HG02642 (cell line): ENCODE results near the gene UQCRH.
"Not testable (repeated sequence)": the region's sequence is repeated elsewhere in the genome, so short reads cannot be mapped to it uniquely, and the experiment has no call there.

ENCODE experiments used
- ATAC-seq: cut with Tn5 transposase; IDR thresholded peaks from one replicate; pipeline ENCODE4 v1.9.1; 2021; ENCODE audit warnings: mild to moderate bottlenecking; ENCODE audit not compliant: unreplicated experiment, poor library complexity

UQCRH gene

DNA sequence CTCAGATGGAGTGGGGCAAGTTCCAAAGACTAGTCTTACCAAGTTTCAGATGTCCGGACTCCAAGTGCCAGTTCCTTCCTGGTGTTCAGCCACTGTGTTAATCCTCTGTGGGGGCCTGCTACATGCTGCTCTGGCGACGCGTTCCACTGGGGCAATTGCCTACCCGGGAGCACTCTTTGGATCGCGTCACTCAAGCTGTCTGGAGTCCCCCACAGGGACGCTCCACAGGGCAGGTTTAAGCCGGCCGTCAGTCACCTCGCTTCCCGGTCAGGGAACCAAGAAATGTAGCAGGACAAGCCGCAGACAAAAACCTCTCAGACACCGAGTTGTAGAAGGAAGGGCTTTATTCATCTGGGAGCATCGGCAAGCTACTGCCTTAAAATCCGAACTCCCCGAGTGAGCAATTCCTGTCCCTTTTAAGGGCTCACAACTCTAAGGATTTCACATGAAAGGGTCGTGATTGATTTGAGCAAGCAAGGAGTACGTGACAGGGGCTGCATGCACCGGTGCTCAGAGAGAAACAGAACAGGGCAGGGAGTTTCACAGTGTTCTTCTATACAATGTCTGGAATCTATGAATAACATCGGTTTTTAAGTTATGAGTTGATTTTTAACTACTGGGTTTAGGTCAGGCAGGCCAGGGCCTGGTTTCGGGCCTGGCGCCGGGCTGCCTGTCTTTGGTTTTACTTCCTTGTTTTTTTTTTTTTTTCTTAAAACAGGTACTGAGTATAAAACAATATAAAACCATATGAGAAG lies 28.5 kb downstream of the UQCRH start:
- ATAC-seq = peak; percentile 49

DNA sequence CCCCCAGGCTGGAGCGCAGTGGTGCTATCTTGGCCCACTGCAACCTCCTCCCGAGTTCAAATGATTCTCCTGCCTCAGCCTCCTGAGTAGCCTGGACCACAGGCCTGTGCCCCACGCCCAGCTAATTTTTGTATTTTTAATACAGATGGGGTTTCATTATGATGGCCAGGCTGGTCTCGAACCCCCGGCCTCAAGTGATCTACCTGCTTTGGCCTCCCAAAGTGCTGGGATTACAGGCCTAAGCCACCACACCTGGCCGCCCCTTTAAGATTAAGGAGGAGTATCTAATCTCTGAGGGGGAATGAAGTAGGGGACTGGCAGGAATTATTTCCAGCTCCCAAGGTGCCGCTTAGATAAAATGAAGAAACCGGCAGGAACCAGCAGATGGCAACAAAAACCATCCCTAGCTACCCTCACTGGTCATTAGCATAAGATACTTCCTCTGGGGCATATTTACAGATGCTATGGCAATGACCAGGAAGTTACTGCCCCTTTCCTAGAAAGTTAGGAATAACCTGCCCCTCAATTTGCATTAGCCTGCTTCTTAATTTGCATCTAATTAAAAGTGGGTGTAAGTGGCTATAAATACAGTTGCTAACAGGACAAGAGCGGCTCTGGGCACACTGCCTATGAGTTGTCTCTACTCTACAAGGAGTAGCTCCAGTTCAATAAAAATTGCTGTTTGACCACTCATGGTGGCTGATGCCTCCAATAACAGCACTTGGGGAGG lies 30.0 kb downstream of the UQCRH start:
- peak; percentile 46 for ATAC-seq

DNA sequence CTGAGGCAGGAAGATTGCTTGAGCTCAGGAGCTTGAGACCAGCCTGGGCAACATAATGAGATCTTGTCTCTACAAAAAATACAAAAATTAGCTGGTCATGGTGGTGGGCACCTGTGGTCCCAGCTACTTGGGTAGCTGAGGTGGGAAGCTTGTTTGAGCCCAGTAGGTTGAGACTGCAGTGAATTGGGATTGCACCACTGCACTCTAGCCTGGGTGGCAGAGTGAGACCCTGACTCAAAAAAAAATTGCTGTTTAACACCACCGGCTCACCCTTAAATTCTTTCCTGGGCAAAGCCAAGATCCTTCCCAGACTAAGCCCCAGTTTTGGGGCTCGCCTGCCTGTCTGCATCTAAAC lies 30.5 kb downstream of the UQCRH start:
- ATAC-seq = peak; percentile 2

DNA sequence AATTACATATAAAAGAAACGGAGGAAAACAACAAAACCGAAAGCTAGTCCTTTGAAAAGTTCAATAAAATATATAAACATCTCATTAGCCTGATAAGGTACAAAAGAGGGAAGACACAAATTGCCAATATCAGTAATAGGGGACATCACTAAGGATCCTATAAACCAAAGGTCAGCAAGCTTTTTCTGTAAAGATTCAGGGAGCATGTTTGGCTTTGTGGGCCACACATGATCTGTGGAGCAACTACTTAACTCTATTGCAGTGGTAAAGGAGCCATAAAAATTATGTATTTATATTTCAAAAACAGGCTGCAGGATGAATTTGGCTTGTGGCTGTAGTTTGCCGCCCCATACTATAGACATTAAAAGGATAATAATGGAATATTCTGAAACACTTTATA lies 31.6 kb downstream of the UQCRH start:
- no peak for ATAC-seq

DNA sequence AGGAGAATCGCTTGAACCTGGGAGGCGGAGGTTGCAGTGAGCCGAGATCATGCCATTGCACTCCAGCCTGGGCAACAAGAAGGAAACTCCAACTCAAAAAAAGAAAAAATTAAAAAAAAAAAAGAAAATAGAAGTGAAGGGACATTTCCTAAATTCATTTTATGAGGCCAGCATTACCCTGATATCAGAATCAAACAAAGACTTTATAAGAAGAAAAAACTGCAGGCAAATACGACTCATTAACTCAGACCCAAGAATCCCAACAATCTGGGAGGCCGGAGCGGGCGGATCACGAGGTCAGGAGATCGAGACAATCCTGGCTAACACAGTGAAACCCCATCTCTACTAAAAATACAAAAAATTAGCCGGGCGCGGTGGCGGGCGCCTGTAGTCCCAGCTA lies 33.9 kb downstream of the UQCRH start:
- not testable (repeated sequence) for ATAC-seq

DNA sequence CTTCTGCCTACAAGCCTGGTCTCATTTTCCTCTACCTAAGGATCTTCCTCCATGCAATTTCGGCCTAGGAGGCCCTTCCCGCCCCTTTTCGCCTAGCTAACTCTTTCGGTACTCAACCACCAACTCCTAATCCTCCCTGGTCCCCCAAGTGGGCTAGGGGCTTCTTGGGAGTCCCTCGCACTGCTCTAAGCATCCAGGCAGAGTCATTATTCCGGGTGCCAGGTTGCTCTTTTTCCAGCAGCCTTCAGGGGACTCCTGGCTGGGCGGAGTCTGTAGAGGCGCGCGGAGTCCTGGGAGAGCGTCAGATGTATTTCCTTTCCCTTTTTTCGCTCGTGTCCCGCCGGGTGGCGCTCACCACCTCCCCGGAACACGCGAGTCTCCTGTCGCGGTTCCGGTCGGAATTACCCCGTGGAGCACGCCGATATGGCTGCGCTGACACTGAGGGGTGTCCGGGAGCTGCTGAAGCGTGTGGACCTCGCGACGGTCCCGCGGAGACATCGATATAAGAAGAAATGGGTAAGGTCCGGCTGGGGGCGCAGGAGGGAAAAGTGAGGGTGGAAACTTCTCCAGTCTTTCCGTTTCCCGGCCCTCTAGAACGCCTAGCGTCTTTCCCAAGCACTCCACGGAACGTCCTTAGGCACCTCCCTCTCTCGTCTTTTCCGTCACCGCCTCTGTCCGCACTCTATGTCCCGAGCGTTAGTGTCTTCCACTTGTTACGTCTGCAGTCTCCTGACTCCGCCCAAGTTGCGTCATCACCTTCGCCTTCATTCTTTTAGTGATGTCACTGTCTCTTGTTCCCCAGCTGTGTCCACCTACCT lies 37.1 kb downstream of the UQCRH start, which contains the start of gene NSUN4:
Gene NSUN4 (plus strand): TSS at position 404 of the 818 bp plus-strand sequence. CDS start 20 bp downstream, at position 424.
- ATAC-seq = peak; percentile 86

DNA sequence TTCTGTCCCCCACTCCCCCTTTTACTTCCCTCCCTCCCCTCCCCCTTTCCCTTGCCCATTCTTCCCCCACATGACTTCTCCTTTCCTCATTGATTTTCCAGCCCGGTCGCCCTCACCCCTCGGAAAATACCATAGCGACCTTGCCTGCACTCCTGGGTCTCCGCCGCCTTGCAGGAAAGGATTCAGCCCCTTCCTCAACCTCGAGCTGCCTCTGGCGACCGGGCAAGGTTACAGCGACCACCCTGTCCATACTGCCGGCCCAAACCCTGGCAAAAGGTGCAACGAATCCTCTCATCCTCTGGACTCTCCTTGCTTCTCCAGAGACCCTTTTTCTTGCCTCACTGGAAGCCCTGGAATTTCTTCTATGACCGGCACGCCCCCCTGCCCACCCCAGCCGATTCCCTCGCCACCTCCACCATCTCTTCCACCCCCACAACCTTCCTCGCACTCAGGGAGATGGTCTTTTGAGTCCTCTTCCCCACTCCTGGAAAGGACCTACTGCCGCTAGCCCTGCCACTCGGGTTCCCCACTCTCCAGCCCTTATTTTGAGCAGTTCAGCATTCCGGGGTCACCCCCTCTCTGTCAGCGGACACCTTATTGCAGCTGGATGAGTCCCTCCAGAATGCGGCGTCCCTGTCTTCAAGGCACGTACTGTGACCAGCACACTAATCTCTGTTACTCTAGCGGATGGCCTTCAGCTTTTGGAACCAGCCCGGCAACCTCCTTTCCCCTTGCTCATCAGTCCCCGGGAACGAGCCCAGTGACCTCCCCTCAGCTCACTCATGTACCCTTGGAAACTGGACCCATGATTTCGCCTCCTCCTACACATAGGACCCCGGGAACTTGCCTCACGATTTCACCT lies 38.0 kb downstream of the UQCRH start:
- ATAC-seq = no peak

DNA sequence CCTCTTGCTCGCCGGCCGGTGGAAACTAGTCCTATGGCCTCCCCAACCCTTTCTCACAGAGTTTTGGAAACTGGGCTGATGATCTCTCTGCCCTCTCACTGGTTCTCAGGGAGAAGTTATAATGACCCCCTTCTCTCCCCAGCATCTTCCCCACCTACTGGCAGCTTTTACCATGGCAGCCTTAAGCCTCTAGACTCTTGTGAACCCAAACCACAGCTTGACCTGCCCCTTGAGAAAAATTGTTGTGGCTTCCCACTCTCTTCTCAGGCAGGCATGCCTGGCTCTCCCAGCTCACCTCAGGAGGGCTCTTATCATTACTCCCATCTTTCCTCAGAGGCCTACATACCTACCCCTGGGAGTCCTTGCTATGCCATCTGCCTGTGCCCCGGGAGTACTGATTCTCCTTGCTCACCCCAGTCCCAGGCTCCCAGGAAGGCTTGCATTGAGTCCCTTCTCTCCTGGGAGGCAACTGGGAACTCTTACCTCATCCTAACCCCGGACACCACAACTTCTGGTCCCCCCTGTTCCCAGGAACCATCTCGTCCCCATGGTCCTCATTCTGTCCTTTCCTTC lies 38.7 kb downstream of the UQCRH start:
- no peak for ATAC-seq

DNA sequence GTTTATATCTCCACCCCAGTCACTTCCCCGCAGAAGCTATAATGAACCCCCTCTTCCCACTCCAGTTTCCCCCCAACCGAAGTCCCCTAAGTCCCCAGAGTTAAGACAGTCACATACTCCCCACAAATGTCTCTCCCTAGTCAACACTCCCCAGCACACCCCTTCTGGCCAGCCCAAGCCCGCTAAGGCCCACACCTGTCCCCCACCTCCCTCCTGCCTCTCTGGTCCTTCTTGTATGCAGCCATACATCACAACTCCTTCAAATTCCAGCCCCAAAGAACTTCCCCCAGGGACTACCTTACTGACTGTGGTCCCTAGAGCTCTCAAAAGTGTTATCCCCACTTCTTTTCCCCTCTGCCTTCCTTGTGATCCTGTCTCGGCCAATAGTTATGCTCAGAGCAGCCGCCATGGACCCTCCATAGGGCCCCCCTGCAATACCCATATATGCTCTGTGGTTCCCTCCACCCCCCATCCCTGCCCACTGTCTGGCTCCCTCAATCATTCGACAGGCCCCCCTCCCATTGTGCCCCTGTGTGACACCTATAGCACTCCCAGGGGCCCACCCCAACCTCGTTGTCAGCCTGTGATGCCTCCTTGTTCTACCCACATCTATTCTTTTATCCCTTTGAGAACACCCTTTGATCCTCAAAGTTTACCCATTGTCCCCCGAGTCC lies 39.3 kb downstream of the UQCRH start:
- ATAC-seq = no peak

DNA sequence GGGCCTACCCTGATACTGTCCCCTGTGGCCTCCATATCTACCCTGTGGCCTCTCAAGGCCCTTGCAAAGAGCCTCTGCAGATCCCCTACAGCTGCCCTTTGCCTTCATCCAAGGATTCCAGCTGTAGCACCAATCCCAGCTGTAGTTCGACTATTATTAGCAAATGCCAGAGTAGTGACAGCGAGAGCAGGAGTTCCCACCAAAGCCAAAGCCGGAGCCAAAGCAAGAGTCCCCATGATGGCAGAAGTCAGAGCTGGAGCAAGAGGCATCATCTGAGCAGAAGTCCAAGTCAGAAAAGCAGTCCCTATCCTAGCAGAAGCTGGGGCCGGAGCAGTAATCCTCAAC lies 39.8 kb downstream of the UQCRH start:
- no peak for ATAC-seq

DNA sequence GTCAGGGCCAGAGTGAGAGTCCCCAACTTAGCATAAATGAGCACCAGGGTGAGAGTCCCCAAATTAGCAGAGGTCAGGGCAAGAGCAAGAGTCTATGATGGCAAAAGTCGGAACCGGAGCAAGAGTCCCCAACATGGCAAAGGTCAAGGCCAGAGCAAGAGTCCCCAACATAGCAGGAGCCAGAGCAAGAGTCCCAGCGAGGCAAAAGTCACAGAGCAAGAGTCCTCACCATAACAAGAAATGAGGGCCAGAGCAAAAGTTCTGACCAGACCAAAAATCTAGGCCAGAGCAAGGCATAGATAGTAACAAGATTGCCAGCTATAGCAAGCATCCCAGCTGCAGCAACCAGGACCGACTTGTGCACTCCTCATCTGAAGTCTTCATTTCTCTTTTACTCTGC lies 40.2 kb downstream of the UQCRH start:
- no peak for ATAC-seq

DNA sequence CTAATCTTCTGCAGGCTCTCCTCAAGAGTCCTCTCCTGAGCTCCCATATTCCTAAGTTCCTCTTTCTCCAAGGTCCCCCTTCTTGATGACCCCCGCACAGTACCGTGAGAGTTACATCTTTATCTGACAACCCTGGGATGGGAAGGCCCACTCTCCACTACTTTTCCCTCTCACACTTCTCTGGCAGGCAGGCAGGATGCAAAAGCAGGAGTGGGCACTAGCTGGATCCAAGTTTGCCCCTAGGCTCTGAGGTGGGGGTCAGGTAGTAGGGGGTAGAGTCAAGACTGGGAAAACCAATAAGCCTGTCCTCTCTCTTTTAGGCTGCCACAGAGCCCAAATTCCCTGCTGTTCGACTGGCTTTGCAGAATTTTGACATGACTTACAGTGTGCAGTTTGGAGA lies 41.0 kb downstream of the UQCRH start:
- no peak for ATAC-seq

DNA sequence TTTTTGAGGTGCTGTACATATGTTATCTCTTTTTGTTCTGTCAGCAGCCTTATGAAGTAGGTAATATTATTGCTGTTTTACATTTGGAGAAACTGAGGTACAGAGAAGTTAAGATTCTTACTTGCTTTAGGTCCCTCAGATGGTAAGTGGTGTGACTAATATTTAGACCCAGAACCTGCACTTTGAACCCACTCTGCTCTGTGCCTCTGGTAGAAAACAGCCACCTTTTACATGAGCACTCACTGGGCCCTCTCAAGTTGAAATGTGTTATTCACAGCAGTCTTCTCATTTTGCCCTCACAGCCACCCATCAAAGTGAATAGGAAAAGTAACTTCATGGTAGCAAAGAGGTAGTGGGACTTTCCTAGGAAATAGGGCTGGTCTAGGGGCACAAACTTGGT lies 41.8 kb downstream of the UQCRH start:
- no peak for ATAC-seq

DNA sequence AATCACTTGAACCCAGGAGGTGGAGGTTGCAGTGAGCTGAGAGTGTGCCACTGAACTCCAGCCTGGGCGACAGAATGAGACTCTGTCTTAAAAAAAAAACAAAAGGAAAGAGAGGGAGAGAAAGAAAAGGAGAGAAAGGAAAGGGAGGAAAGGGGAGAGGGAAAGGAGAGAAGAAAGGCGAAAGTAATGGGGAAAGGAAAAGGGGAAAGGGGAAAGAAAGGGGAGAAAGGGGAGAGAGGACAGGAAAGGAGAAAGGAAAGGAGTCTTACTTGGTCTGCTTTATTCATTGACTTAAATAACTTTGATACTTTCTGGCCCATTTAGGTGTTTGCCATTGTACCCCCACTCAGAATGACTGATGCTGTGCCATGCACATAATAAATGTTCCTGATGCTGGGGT lies 48.9 kb downstream of the UQCRH start:
- ATAC-seq = no peak

DNA sequence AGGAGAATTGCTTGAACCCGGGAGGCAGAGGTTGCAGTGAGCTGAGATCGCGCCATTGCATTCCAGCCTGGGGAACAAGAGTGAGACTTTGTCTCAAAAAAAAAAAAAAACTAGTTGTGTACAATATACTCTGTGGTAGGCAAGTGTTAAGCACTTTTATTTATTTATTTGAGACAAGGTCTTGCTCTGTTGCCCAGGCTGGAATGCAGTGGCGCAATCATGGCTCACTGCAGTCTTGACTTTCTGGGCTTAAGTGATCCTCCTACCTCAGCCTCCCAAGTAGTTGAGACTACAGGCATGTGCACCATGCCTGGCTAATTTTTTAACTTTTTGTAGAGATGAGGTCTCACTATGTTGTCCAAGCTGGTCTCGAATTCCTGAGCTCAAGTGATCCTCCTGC lies 52.4 kb downstream of the UQCRH start:
- not testable (repeated sequence) for ATAC-seq

DNA sequence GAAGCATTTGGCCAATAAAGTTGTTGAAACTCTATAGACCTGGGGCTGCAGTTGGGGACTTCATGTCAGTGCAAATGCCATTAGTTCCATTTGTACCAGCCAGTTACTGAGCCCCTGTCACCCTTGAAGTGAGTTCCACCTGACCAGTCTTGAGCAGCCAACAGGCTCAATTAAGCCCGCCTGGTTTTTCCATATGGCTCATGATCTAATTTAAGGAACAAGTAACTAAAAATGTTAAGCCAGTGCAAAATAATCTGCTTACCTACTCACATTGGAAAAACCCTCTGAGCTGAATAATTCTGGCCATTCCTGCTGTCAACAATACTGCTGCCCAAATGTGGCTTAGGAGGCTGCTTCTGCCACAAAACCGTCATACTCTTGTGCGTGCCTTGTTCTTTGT lies 58.7 kb downstream of the UQCRH start:
- ATAC-seq = no peak

DNA sequence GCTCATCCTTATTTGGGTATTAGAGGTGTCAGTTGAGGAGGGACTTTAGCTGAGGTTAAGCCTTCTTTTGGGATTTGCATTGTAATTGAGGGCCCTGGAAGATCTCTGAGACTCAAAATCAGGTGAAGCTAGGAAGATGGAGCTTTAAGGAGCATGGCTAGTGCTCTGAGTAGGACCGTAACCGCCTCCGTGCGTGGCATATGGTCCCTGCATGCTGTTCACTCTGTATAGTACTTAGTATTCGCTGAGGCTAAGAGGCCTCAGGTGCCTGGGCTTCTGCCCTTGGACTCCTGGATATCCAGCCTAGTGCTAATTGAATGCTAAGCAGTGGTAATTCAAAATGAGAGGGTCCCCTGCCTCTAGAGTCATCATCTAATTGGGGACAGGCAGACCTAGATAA lies 59.6 kb downstream of the UQCRH start:
- no peak for ATAC-seq

DNA sequence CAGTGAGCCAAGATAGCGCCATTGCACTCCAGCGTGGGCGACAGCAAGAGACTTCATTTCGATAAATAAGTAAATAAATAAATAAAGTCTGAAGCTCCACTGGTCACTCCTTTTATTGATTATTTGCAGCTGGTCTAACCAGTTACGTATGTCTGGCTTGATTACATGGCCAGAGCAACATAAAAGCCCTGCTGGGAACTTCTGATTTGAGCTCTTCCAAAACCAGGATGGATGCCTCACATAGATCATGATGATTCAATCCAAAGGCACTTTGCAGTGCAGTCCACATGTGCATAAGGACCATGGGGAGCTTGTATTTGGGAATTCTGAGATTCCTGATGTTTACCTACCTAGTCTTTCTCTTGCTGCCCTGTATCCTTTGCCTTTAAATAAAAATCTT lies 61.1 kb downstream of the UQCRH start:
- no peak for ATAC-seq

DNA sequence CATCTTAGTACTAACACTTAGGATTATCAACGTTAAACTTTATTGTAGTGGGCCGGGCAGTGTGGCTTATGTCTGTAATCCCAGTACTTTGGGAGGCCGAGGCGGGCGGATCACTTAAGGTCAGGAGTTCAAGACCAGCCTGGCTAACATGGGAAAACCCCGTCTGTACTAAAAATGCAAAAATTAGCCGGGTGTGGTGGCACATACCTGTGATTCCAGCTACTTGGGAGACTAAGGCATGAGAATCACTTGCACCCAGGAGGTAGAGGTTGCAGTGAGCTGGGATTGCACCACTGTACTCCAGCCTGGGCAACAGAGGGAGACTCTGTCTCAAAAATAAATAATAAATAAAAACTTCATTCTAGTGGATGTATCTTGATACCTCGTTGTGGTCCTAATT lies 62.3 kb downstream of the UQCRH start:
- not testable (repeated sequence) for ATAC-seq
